WTC11 (cell line): Measurements from ENCODE around the gene ERVK3-1. TPM values are rescaled to one million over a fixed set of nuclear protein-coding genes. Genes with fewer than 3 reads are reported as not detected.

Source experiments
- ARID4B ChIP-seq: sonication (generic); formaldehyde crosslinking; IDR thresholded peaks from 2 replicates; pipeline ENCODE4 v1.8.0; 2023; ENCODE audit warnings: missing genetic modification reagents, mild to moderate bottlenecking, borderline replicate concordance
- E2F5 ChIP-seq: sonication (generic); formaldehyde crosslinking; IDR thresholded peaks from 2 replicates; pipeline ENCODE4 v1.8.1; 2022; ENCODE audit warnings: mild to moderate bottlenecking, moderate library complexity, missing genetic modification reagents
- EMX1 ChIP-seq: fragments of 250-450 bp; sonication (Bioruptor Pico); IDR thresholded peaks from 2 replicates; pipeline ENCODE4 v1.8.0; 2021; ENCODE audit warnings: mild to moderate bottlenecking
- FOXJ3 ChIP-seq: sonication (generic); formaldehyde crosslinking; IDR thresholded peaks from 2 replicates; pipeline ENCODE4 v1.9.0; 2021; ENCODE audit warnings: missing genetic modification reagents, mild to moderate bottlenecking, borderline replicate concordance
- NFYB ChIP-seq: sonication (generic); formaldehyde crosslinking; conservative IDR thresholded peaks from 2 replicates; pipeline ENCODE4 v1.8.0; 2022; ENCODE audit warnings: low read depth, missing genetic modification reagents
- NR3C1 ChIP-seq: sonication (generic); formaldehyde crosslinking; conservative IDR thresholded peaks from 2 replicates; pipeline ENCODE4 v1.8.1; 2023; ENCODE audit warnings: low read depth, mild to moderate bottlenecking, missing genetic modification reagents
- RELA ChIP-seq: sonication (generic); formaldehyde crosslinking; IDR thresholded peaks from 2 replicates; pipeline ENCODE4 v1.8.1; 2022; ENCODE audit warnings: missing genetic modification reagents, mild to moderate bottlenecking, borderline replicate concordance
- SOX15 ChIP-seq: fragments of 250-450 bp; sonication (Bioruptor Pico); IDR thresholded peaks from 2 replicates; pipeline ENCODE4 v1.9.0; 2021; ENCODE audit warnings: mild to moderate bottlenecking
- TEAD1 ChIP-seq: sonication (generic); formaldehyde crosslinking; IDR thresholded peaks from 2 replicates; pipeline ENCODE4 v1.8.0; 2022; ENCODE audit warnings: mild to moderate bottlenecking, missing genetic modification reagents
- TEAD4 ChIP-seq: sonication (generic); formaldehyde crosslinking; IDR thresholded peaks from 2 replicates; pipeline ENCODE4 v1.8.0; 2022; ENCODE audit warnings: mild to moderate bottlenecking, missing genetic modification reagents
- ZNF232 ChIP-seq: sonication (generic); formaldehyde crosslinking; IDR thresholded peaks from 2 replicates; pipeline ENCODE4 v1.8.0; 2022; ENCODE audit warnings: mild to moderate bottlenecking, missing genetic modification reagents
- ZNF317 ChIP-seq: sonication (generic); formaldehyde crosslinking; IDR thresholded peaks from 2 replicates; pipeline ENCODE4 v1.8.1; 2023; ENCODE audit warnings: low read depth, mild to moderate bottlenecking, moderate library complexity, missing genetic modification reagents, borderline replicate concordance
- ZNF425 ChIP-seq: fragments of 250-450 bp; sonication (Bioruptor Pico); conservative IDR thresholded peaks from 2 replicates; pipeline ENCODE4 v1.9.0; 2021; ENCODE audit warnings: mild to moderate bottlenecking
- total RNA-seq: library from RNA; stranded (reverse); gene quantifications from 3 replicates; pipeline ENCODE4 v1.2.3, GENCODE V29; 2021
- TF ChIP-seq, protein P1 (sequence below): sonication (generic); formaldehyde crosslinking; IDR thresholded peaks from 2 replicates; pipeline ENCODE4 v1.8.1; 2023; ENCODE audit warnings: mild to moderate bottlenecking, missing genetic modification reagents, moderate library complexity
- TF ChIP-seq, protein P2 (sequence below): fragments of 250-450 bp; sonication (Bioruptor Pico); IDR thresholded peaks from 2 replicates; pipeline ENCODE4 v1.8.0; 2021; ENCODE audit warnings: mild to moderate bottlenecking
- TF ChIP-seq, protein P3 (sequence below): fragments of 250-450 bp; sonication (Bioruptor Pico); IDR thresholded peaks from 2 replicates; pipeline ENCODE4 v1.9.0; 2021; ENCODE audit warnings: mild to moderate bottlenecking
- TF ChIP-seq, protein P4 (sequence below): sonication (generic); formaldehyde crosslinking; IDR thresholded peaks from 2 replicates; pipeline ENCODE4 v1.8.1; 2023; ENCODE audit warnings: mild to moderate bottlenecking, missing genetic modification reagents
- TF ChIP-seq, protein P5 (sequence below): fragments of 200-600 bp; IDR thresholded peaks from 2 replicates; pipeline ENCODE4 v1.8.0; 2022; ENCODE audit warnings: antibody characterized with exemption
- TF ChIP-seq, protein P6 (sequence below): fragments of 250-450 bp; sonication (Bioruptor Pico); IDR thresholded peaks from 2 replicates; pipeline ENCODE4 v1.9.0; 2021; ENCODE audit warnings: moderate library complexity, mild to moderate bottlenecking, inconsistent platforms, borderline replicate concordance
- TF ChIP-seq, protein P7 (sequence below): fragments of 250-450 bp; sonication (Bioruptor Pico); IDR thresholded peaks from 2 replicates; pipeline ENCODE4 v1.9.0; 2021; ENCODE audit warnings: mild to moderate bottlenecking

Gene ERVK3-1
- total RNA-seq, 1 experiment from 2014 or later: 26.0 TPM

DNA sequence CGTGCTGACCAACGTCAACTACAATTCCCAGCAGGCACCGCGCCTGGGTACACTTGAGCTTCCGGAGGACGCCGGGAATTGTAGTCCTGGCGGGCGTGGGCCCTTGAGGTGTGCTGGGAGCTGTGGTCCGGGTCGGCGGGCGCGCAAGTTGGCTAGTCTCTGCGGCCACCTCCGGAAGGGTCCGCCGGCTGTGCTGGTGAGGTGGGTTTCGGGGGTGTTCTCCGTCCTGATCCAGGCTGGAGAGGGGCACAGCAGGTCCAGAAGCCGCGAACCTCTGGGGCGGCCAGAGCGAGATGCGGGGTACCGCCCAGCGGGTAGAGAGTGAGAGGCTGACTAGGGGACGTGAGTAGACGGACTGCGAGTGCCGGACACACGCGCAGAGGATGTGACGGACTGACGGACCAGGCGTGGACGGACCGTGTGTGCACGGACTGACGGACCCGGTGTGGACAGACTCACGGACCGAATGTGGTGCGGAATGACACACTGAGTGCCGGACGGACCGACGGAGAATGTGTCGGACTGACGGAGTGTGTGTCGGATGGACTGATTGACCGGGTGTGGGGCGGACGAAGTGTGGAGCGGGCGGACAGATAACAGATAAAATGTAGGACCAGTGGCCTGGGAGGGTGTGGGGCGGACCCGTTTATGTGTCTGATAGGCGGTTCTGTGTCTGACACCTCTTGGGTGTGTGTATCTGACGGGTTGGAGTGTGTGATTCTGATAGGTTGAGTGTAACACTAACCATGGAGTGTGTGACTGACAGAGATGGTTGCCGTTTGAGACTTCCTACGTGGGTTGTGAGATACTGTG, 21.9 kb downstream of the ERVK3-1 start, which contains the start of gene ZSCAN22 (continued):
- TF ChIP-seq TEAD1 (CRISPR knock-in tag) (no peak; the same call in none of the 2 replicates), RELA (CRISPR knock-in tag) (0 out of 2 replicates have a peak, but pooled peaks have one; percentile 56), NFYB (CRISPR knock-in tag) (0 out of 2 replicates have a peak, but pooled peaks have one; percentile 33), ZNF425 (CRISPR knock-in tag) (no peak), TEAD4 (CRISPR knock-in tag) (no peak), NR3C1 (CRISPR knock-in tag) (no peak), FOXJ3 (CRISPR knock-in tag) (no peak), ZNF232 (CRISPR knock-in tag) (peak; percentile 65; the same call in 1 of the 2 replicates), EMX1 (CRISPR knock-in tag) (no peak), ZNF317 (no peak), SOX15 (CRISPR knock-in tag) (no peak), E2F5 (CRISPR knock-in tag) (0 out of 2 replicates have a peak, but pooled peaks have one; percentile 46), ARID4B (CRISPR knock-in tag) (peak; percentile 95)
- TF ChIP-seq, protein P1, sequence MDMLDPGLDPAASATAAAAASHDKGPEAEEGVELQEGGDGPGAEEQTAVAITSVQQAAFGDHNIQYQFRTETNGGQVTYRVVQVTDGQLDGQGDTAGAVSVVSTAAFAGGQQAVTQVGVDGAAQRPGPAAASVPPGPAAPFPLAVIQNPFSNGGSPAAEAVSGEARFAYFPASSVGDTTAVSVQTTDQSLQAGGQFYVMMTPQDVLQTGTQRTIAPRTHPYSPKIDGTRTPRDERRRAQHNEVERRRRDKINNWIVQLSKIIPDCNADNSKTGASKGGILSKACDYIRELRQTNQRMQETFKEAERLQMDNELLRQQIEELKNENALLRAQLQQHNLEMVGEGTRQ (CRISPR knock-in tag): peak; percentile 54; the same call in 1 of the 2 replicates
- TF ChIP-seq, protein P2, sequence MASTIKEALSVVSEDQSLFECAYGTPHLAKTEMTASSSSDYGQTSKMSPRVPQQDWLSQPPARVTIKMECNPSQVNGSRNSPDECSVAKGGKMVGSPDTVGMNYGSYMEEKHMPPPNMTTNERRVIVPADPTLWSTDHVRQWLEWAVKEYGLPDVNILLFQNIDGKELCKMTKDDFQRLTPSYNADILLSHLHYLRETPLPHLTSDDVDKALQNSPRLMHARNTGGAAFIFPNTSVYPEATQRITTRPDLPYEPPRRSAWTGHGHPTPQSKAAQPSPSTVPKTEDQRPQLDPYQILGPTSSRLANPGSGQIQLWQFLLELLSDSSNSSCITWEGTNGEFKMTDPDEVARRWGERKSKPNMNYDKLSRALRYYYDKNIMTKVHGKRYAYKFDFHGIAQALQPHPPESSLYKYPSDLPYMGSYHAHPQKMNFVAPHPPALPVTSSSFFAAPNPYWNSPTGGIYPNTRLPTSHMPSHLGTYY (CRISPR knock-in tag): no peak
- TF ChIP-seq, protein P3, sequence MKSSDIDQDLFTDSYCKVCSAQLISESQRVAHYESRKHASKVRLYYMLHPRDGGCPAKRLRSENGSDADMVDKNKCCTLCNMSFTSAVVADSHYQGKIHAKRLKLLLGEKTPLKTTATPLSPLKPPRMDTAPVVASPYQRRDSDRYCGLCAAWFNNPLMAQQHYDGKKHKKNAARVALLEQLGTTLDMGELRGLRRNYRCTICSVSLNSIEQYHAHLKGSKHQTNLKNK (CRISPR knock-in tag): no peak
- TF ChIP-seq, protein P4, sequence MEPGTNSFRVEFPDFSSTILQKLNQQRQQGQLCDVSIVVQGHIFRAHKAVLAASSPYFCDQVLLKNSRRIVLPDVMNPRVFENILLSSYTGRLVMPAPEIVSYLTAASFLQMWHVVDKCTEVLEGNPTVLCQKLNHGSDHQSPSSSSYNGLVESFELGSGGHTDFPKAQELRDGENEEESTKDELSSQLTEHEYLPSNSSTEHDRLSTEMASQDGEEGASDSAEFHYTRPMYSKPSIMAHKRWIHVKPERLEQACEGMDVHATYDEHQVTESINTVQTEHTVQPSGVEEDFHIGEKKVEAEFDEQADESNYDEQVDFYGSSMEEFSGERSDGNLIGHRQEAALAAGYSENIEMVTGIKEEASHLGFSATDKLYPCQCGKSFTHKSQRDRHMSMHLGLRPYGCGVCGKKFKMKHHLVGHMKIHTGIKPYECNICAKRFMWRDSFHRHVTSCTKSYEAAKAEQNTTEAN (CRISPR knock-in tag): peak; percentile 96
- TF ChIP-seq, protein P5, sequence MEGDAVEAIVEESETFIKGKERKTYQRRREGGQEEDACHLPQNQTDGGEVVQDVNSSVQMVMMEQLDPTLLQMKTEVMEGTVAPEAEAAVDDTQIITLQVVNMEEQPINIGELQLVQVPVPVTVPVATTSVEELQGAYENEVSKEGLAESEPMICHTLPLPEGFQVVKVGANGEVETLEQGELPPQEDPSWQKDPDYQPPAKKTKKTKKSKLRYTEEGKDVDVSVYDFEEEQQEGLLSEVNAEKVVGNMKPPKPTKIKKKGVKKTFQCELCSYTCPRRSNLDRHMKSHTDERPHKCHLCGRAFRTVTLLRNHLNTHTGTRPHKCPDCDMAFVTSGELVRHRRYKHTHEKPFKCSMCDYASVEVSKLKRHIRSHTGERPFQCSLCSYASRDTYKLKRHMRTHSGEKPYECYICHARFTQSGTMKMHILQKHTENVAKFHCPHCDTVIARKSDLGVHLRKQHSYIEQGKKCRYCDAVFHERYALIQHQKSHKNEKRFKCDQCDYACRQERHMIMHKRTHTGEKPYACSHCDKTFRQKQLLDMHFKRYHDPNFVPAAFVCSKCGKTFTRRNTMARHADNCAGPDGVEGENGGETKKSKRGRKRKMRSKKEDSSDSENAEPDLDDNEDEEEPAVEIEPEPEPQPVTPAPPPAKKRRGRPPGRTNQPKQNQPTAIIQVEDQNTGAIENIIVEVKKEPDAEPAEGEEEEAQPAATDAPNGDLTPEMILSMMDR: no peak
- TF ChIP-seq, protein P6, sequence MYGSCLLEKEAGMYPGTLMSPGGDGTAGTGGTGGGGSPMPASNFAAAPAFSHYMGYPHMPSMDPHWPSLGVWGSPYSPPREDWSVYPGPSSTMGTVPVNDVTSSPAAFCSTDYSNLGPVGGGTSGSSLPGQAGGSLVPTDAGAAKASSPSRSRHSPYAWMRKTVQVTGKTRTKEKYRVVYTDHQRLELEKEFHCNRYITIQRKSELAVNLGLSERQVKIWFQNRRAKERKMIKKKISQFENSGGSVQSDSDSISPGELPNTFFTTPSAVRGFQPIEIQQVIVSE (CRISPR knock-in tag): no peak
- TF ChIP-seq, protein P7, sequence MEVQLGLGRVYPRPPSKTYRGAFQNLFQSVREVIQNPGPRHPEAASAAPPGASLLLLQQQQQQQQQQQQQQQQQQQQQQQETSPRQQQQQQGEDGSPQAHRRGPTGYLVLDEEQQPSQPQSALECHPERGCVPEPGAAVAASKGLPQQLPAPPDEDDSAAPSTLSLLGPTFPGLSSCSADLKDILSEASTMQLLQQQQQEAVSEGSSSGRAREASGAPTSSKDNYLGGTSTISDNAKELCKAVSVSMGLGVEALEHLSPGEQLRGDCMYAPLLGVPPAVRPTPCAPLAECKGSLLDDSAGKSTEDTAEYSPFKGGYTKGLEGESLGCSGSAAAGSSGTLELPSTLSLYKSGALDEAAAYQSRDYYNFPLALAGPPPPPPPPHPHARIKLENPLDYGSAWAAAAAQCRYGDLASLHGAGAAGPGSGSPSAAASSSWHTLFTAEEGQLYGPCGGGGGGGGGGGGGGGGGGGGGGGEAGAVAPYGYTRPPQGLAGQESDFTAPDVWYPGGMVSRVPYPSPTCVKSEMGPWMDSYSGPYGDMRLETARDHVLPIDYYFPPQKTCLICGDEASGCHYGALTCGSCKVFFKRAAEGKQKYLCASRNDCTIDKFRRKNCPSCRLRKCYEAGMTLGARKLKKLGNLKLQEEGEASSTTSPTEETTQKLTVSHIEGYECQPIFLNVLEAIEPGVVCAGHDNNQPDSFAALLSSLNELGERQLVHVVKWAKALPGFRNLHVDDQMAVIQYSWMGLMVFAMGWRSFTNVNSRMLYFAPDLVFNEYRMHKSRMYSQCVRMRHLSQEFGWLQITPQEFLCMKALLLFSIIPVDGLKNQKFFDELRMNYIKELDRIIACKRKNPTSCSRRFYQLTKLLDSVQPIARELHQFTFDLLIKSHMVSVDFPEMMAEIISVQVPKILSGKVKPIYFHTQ (CRISPR knock-in tag): no peak
